ENCODE measurements around the gene SETBP1. TPM values are rescaled to one million over a fixed set of nuclear protein-coding genes. Genes with fewer than 3 reads are reported as not detected.

The SETBP1 gene
- total RNA-seq, 1 donor = 16.2 TPM

GRCh38 chr18:44807766-44808165 is 127.1 kb downstream of the SETBP1 start:
- DNase-seq (ENCODE audit: low read depth in 2 of 3, low spot score in 2 of 3) = no peak

GRCh38 chr18:44811572-44812125 is 131.0 kb downstream of the SETBP1 start:
- DNase-seq (ENCODE audit: low read depth in 2 of 3, low spot score in 2 of 3) = no peak

- no peak for DNase-seq (ENCODE audit: low read depth in 2 of 3, low spot score in 2 of 3)
Measured at GRCh38 chr18:44812426-44812825, 131.7 kb downstream of the SETBP1 start.

GRCh38 chr18:44813586-44813985 is 132.9 kb downstream of the SETBP1 start:
- no peak for DNase-seq (ENCODE audit: low read depth in 2 of 3, low spot score in 2 of 3)

- no peak for DNase-seq (ENCODE audit: low read depth in 2 of 3, low spot score in 2 of 3)
Measured at GRCh38 chr18:44815108-44815507, 134.4 kb downstream of the SETBP1 start.

- DNase-seq (ENCODE audit: low read depth in 2 of 3, low spot score in 2 of 3) = no peak
Measured at GRCh38 chr18:44816050-44816449, 135.4 kb downstream of the SETBP1 start.

GRCh38 chr18:44816477-44816876 is 135.8 kb downstream of the SETBP1 start:
- DNase-seq (ENCODE audit: low read depth in 2 of 3, low spot score in 2 of 3) = no peak

GRCh38 chr18:44817831-44818473 is 137.3 kb downstream of the SETBP1 start:
- DNase-seq (ENCODE audit: low read depth in 2 of 3, low spot score in 2 of 3) = no peak

- peak in 1 of 3 donors; percentile 20 for DNase-seq (ENCODE audit: low read depth in 2 of 3, low spot score in 2 of 3)
Measured at GRCh38 chr18:44818668-44819403, 138.1 kb downstream of the SETBP1 start.

- no peak for DNase-seq (ENCODE audit: low read depth in 2 of 3, low spot score in 2 of 3)
Measured at GRCh38 chr18:44819944-44820510, 139.3 kb downstream of the SETBP1 start.

- DNase-seq (ENCODE audit: low read depth in 2 of 3, low spot score in 2 of 3) = no peak
Measured at GRCh38 chr18:44821924-44822323, 141.2 kb downstream of the SETBP1 start.

- DNase-seq (ENCODE audit: low read depth in 2 of 3, low spot score in 2 of 3) = peak in 1 of 3 donors; percentile 20
Measured at GRCh38 chr18:44823286-44823685, 142.6 kb downstream of the SETBP1 start.

GRCh38 chr18:44823782-44824181 is 143.1 kb downstream of the SETBP1 start:
- DNase-seq (ENCODE audit: low read depth in 2 of 3, low spot score in 2 of 3) = no peak

GRCh38 chr18:44824884-44825283 is 144.2 kb downstream of the SETBP1 start:
- DNase-seq (ENCODE audit: low read depth in 2 of 3, low spot score in 2 of 3) = no peak

- peak in 1 of 3 donors; percentile 21 for DNase-seq (ENCODE audit: low read depth in 2 of 3, low spot score in 2 of 3)
Measured at GRCh38 chr18:44826418-44827259, 146.0 kb downstream of the SETBP1 start.

- DNase-seq (ENCODE audit: low read depth in 2 of 3, low spot score in 2 of 3) = no peak
Measured at GRCh38 chr18:44828080-44828479, 147.4 kb downstream of the SETBP1 start.

GRCh38 chr18:44830581-44830980 is 149.9 kb downstream of the SETBP1 start:
- no peak for DNase-seq (ENCODE audit: low read depth in 2 of 3, low spot score in 2 of 3)

- DNase-seq (ENCODE audit: low read depth in 2 of 3, low spot score in 2 of 3) = no peak
Measured at GRCh38 chr18:44833786-44834185, 153.1 kb downstream of the SETBP1 start.

- DNase-seq (ENCODE audit: low read depth in 2 of 3, low spot score in 2 of 3) = no peak
Measured at GRCh38 chr18:44834867-44835469, 154.3 kb downstream of the SETBP1 start.

- no peak for DNase-seq (ENCODE audit: low read depth in 2 of 3, low spot score in 2 of 3)
Measured at GRCh38 chr18:44835703-44836102, 155.0 kb downstream of the SETBP1 start.
